Measurements from ENCODE around the gene SRSF3. TPM values are rescaled to one million over a fixed set of nuclear protein-coding genes. Genes with fewer than 3 reads are reported as not detected.
A peak's percentile ranks its signal among the peaks of the same experiment; 100 is the strongest.

SRSF3 gene
- total RNA-seq (2014; rRNA removed; shearing (Covaris generic)), result 316 and 557 TPM in 2 replicates
- 498 and 539 TPM in 2 replicates for total RNA-seq (2022)
- percentile 100 among the genes with signal in this experiment for Bru-seq, nascent RNA
- percentile 99 among the genes with signal in this experiment for BruChase-seq, experiment 1, labeled RNA remaining after a 6-hour chase
- BruChase-seq, experiment 2, labeled RNA remaining after a 2-hour chase, result percentile 99 among the genes with signal in this experiment
- long read RNA-seq, full-length matches to known transcripts, result 564 of 593 reads
- long read RNA-seq, partial matches to known transcripts, result 15 of 593 reads
- long read RNA-seq, other reads (novel, unspliced or antisense), result 14 of 593 reads

DNA sequence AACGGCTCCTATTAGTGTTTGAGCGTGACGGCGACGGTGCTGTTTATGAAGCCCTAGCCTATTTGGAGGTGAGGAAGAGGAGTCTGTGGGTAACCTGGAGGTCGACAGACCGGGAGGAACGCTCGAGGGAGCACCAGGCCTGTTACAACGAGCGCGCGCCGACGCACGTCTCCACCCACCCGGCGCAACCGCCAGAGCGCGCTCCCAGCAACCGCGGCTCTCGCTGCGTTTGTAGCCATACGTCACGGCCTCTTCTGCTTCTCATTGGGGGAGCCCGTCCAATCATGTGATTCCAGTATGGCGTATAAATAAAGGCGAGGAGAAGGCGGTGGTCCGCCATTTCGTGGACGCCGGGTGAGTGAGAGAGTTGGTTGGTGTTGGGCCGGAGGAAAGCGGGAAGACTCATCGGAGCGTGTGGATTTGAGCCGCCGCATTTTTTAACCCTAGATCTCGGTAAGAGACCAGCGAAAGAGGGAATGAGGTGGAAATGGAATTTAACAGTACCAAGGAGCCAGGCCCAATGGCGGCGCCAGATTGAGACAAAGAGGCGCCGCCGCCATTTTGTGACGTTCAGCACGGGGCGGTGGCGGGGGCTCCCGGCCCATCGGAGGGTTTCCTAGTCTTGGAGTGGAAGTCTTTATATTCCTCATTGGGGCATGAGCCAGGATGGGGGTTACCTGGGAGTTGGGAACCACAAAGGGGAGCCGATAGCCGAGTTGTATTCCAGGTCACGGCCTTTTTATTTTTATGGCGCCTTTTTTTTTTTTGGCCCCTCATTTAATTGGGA is at the start of gene SRSF3:
TSS of gene SRSF3 (plus strand) at position 334 of the 787 bp plus-strand sequence. CDS start 2,401 bp downstream, outside the sequence.
- TSS peak; percentile 75 for BruUV-seq (replicated peaks)
- peak within 1 kb of the TSS; percentile 63; the same call in 1 of the 2 replicates for H2AFZ ChIP-seq (ENCODE audit: low read length)
- ChIA-PET POLR2A (interaction anchor here (0.6 to 1.0 kb wide), 3 partner anchors 49 to 489 kb away, joined by 3 to 5 read pairs (median 3); no protein-coding TSS in a partner anchor), CTCF (ENCODE audit: unreplicated experiment) (interaction anchor here (0.5 kb wide), 1 partner anchor 183 kb away, joined by 7 read pairs; no protein-coding TSS in a partner anchor)
- H3K27ac ChIP-seq (ENCODE audit: low read depth, low read length, poor library complexity, severe bottlenecking), result peak within 1 kb of the TSS; percentile 97
- intact Hi-C loops (cut with micrococcal nuclease; ENCODE audit: unreplicated experiment), result loop anchor here (1.0 to 10.0 kb wide), 4 partner anchors 47 to 411 kb away; partner anchors contain the start of genes FGD2, KCTD20, PXT1 and STK38
- peak within 1 kb of the TSS; percentile 98 for H3K4me2 ChIP-seq (ENCODE audit: low read length)
- peaks cover 59% of the 10 kb centered on the region for H3K4me1 ChIP-seq (ENCODE audit: insufficient read depth, low read length, poor library complexity, severe bottlenecking)
- no peaks in the 10 kb centered on the region for H3K9me2 ChIP-seq (ENCODE audit: insufficient read depth, low read length)
- peaks cover 45% of the 10 kb centered on the region for H4K20me1 ChIP-seq (ENCODE audit: insufficient read depth, low read length)
- H3K9me3 ChIP-seq (ENCODE audit: low read length), result no peaks in the 10 kb centered on the region
- TF ChIP-seq EZH2phosphoT487 (IDR thresholded peaks at IDR 0.05; ENCODE audit: borderline replicate concordance, low read depth, low read length) (no peak), CTCF (conservative IDR thresholded peaks at IDR 0.05; ENCODE audit: low read length) (peak; percentile 50)
- H3K4me3 ChIP-seq (ENCODE audit: low read depth, low read length, poor library complexity, severe bottlenecking), result peak within 1 kb of the TSS; percentile 97
- H3K36me3 ChIP-seq (ENCODE audit: insufficient read depth, low read length), result peaks cover 49% of the 10 kb centered on the region
- peak; percentile 99 for DNase-seq (ENCODE audit: low spot score)
- peaks cover 51% of the 10 kb centered on the region for H3K79me2 ChIP-seq (ENCODE audit: insufficient read depth, low read depth, low read length)

GRCh38 chr6:36545767-36546307 is 48.3 kb upstream of the SRSF3 start:
- peaks cover 53% of the 10 kb centered on the region for H3K4me1 ChIP-seq (ENCODE audit: insufficient read depth, low read length, poor library complexity, severe bottlenecking)
- H3K9me3 ChIP-seq (ENCODE audit: low read length), result no peaks in the 10 kb centered on the region
- H3K27ac ChIP-seq (ENCODE audit: low read depth, low read length, poor library complexity, severe bottlenecking), result peak overlapping the region; percentile 78
- intact Hi-C loops (cut with micrococcal nuclease; ENCODE audit: unreplicated experiment), result loop anchor here (1.0 kb wide), 1 partner anchor 103 kb away; no protein-coding TSS in a partner anchor
- H3K36me3 ChIP-seq (ENCODE audit: insufficient read depth, low read length), result peaks cover 36% of the 10 kb centered on the region
- DNase-seq (ENCODE audit: low spot score), result no peak
- peaks cover 13% of the 10 kb centered on the region; the same call in 1 of the 2 replicates for H4K20me1 ChIP-seq (ENCODE audit: insufficient read depth, low read length)
- peak overlapping the region; percentile 84 for H3K4me3 ChIP-seq (ENCODE audit: low read depth, low read length, poor library complexity, severe bottlenecking)
- TSS peak; percentile 72 for BruUV-seq (replicated peaks)
- peaks cover 64% of the 10 kb centered on the region for H3K79me2 ChIP-seq (ENCODE audit: insufficient read depth, low read depth, low read length)
- no peak overlapping the region; the same call in 1 of the 2 replicates for H2AFZ ChIP-seq (ENCODE audit: low read length)
- CTCF ChIA-PET (ENCODE audit: unreplicated experiment), result no interaction called here
- TF ChIP-seq CTCF (conservative IDR thresholded peaks at IDR 0.05; ENCODE audit: low read length) (no peak), EZH2phosphoT487 (IDR thresholded peaks at IDR 0.05; ENCODE audit: borderline replicate concordance, low read depth, low read length) (no peak)
- H3K9me2 ChIP-seq (ENCODE audit: insufficient read depth, low read length), result no peaks in the 10 kb centered on the region
- peak overlapping the region; percentile 90 for H3K4me2 ChIP-seq (ENCODE audit: low read length)
- POLR2A ChIA-PET, result interaction anchor here (0.5 to 1.2 kb wide), 9 partner anchors 9 to 100 kb away, joined by 3 to 6 read pairs (median 3); no protein-coding TSS in a partner anchor

Data from OCI-LY7 (cell line).